ENCODE measurements around the gene GPR87. TPM values are rescaled to one million over a fixed set of nuclear protein-coding genes. Genes with fewer than 3 reads are reported as not detected.

The GPR87 gene
- not detected for total RNA-seq

- Mint-ChIP-seq H3K4me3 (peak within 1 kb of the TSS; percentile 24), H3K36me3 (ENCODE audit: low read depth) (no peaks in the 10 kb centered on the region), H3K27ac (no peak within 1 kb of the TSS), H3K9me3 (no peaks in the 10 kb centered on the region), H3K27me3 (peaks cover 2% of the 10 kb centered on the region), H3K4me1 (ENCODE audit: low read depth) (peaks cover 22% of the 10 kb centered on the region)
- no peak for TF ChIP-seq CTCF (IDR thresholded peaks at IDR 0.05)
- peak; percentile 78 for ATAC-seq
- ChIA-PET POLR2A (interaction anchor here (0.7 to 1.2 kb wide), 2 partner anchors 11 to 82 kb away, joined by 3 to 5 read pairs; no protein-coding TSS in a partner anchor), CTCF (interaction anchor here (0.6 to 2.1 kb wide), 7 partner anchors 10 to 1067 kb away, joined by 3 to 18 read pairs (median 5); partner anchors contain the start of gene P2RY13)
- DNase-seq: peak; percentile 27
- intact Hi-C loops (cut with micrococcal nuclease): no loop called here
Observed at GRCh38 chr3:151316267-151316991, at the start of gene GPR87. TSS of gene GPR87 (minus strand) at chr3:151316820. CDS start at chr3:151300100, 16,720 bp downstream.

- ATAC-seq (no peak), DNase-seq (no peak)
- H3K9me3 Mint-ChIP-seq: no peaks in the 10 kb centered on the region
- no peak for TF ChIP-seq CTCF (IDR thresholded peaks at IDR 0.05)
- no peaks in the 10 kb centered on the region for H3K4me1 Mint-ChIP-seq (ENCODE audit: low read depth)
- ChIA-PET CTCF (no interaction called here), POLR2A (no interaction called here)
- no peak overlapping the region for H3K27ac Mint-ChIP-seq
- no peaks in the 10 kb centered on the region for H3K36me3 Mint-ChIP-seq (ENCODE audit: low read depth)
- intact Hi-C loops (cut with micrococcal nuclease): no loop called here
- H3K4me3 Mint-ChIP-seq: no peak overlapping the region
- H3K27me3 Mint-ChIP-seq: peaks cover 4% of the 10 kb centered on the region
Observed at GRCh38 chr3:151362751-151363174, 46.1 kb upstream of the GPR87 start.

- Mint-ChIP-seq H3K4me1 (ENCODE audit: low read depth) (no peaks in the 10 kb centered on the region), H3K4me3 (no peak overlapping the region), H3K9me3 (no peaks in the 10 kb centered on the region), H3K27me3 (peaks cover 2% of the 10 kb centered on the region), H3K27ac (no peak overlapping the region), H3K36me3 (ENCODE audit: low read depth) (no peaks in the 10 kb centered on the region)
- no peak for TF ChIP-seq CTCF (IDR thresholded peaks at IDR 0.05)
- CTCF ChIA-PET: interaction anchor here (1.0 kb wide), 1 partner anchor 130 kb away, joined by 4 read pairs; no protein-coding TSS in a partner anchor
- DNase-seq (no peak), ATAC-seq (no peak)
- intact Hi-C loops (cut with micrococcal nuclease): no loop called here
- POLR2A ChIA-PET: no interaction called here
Observed at GRCh38 chr3:151357463-151357850, 40.8 kb upstream of the GPR87 start.

GRCh38 chr3:151356794-151357462 lies 40.3 kb upstream of the GPR87 start:
- CTCF ChIA-PET: interaction anchor here (1.0 kb wide), 1 partner anchor 129 kb away, joined by 4 read pairs; no protein-coding TSS in a partner anchor
- H3K36me3 Mint-ChIP-seq (ENCODE audit: low read depth): no peaks in the 10 kb centered on the region
- no peak for TF ChIP-seq CTCF (IDR thresholded peaks at IDR 0.05)
- H3K9me3 Mint-ChIP-seq: no peaks in the 10 kb centered on the region
- H3K27me3 Mint-ChIP-seq: peaks cover 2% of the 10 kb centered on the region
- no peak overlapping the region for H3K4me3 Mint-ChIP-seq
- ATAC-seq (no peak), DNase-seq (no peak)
- peaks cover 5% of the 10 kb centered on the region for H3K4me1 Mint-ChIP-seq (ENCODE audit: low read depth)
- POLR2A ChIA-PET: no interaction called here
- H3K27ac Mint-ChIP-seq: no peak overlapping the region
- intact Hi-C loops (cut with micrococcal nuclease): no loop called here

- Mint-ChIP-seq H3K4me1 (ENCODE audit: low read depth) (peaks cover 9% of the 10 kb centered on the region), H3K27ac (no peak overlapping the region), H3K4me3 (no peak overlapping the region), H3K36me3 (ENCODE audit: low read depth) (no peaks in the 10 kb centered on the region), H3K9me3 (no peaks in the 10 kb centered on the region), H3K27me3 (peaks cover 12% of the 10 kb centered on the region)
- intact Hi-C loops (cut with micrococcal nuclease): no loop called here
- ATAC-seq (no peak), DNase-seq (no peak)
- TF ChIP-seq CTCF (IDR thresholded peaks at IDR 0.05): no peak
- POLR2A ChIA-PET: interaction anchor here (0.6 kb wide), 1 partner anchor 63 kb away, joined by 3 read pairs; no protein-coding TSS in a partner anchor
- CTCF ChIA-PET: no interaction called here
Observed at GRCh38 chr3:151351648-151352047, 35.0 kb upstream of the GPR87 start.

All from activated CD8-positive, alpha-beta T cell treated with anti-CD3 and anti-CD28 coated beads for 36 hours (primary cell).